GM19467 (cell line): Measurements from ENCODE around the gene EGFL7.

ENCODE experiments used
- ATAC-seq: cut with Tn5 transposase; IDR thresholded peaks from one replicate; pipeline ENCODE4 v1.9.1; 2021; ENCODE audit warnings: mild to moderate bottlenecking, moderate library complexity; ENCODE audit not compliant: unreplicated experiment

Gene EGFL7

GRCh38 chr9:136714096-136714892 is 51.6 kb downstream of the EGFL7 start:
- ATAC-seq: no peak

- no peak for ATAC-seq
Observed at GRCh38 chr9:136714893-136715274, 52.2 kb downstream of the EGFL7 start.

- ATAC-seq: no peak
Observed at GRCh38 chr9:136717399-136717798, 54.7 kb downstream of the EGFL7 start.

DNA sequence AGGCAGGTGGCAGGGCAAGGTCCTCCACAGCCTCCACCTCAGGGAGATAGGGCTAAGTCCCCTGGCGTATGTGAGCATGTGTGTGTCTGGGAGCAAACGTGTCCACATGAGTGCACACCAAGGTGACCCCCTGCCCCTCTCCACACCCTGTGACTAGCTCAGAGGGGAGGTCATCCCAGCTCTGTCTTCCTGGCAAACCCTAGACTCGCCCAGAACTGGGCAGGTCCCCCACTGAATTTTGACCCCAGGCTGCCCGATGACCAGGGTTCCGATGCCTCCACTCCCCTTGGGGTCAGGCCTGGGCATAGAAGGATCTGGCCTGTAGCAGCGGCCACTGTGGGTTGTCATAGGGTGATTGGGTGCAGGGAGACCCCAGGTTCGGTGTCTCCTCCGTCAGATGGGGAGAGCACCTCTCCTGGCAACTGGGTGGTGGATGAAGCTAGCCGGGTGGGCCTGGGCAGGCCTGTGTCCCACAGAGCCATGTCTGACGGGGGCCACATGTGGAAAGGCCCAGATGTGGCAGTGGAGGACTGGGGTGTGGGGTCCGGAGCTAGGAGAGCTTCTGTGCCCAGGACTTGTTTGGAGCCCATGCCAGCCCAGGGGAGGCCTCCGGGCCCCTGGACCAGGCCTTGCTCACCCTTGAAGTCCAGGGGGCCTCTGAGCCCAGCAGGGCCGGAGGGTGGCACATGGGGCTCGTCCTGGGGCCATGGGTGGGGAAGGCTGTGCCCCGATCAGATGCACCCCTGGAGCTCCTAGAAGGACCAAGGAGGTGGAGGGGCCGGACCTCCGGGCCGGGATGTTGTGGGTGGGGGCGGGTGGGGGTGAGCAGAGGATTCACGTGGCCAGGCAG is 55.9 kb downstream of the EGFL7 start:
- ATAC-seq: no peak

GRCh38 chr9:136719195-136719880 is 56.6 kb downstream of the EGFL7 start:
- no peak for ATAC-seq

DNA sequence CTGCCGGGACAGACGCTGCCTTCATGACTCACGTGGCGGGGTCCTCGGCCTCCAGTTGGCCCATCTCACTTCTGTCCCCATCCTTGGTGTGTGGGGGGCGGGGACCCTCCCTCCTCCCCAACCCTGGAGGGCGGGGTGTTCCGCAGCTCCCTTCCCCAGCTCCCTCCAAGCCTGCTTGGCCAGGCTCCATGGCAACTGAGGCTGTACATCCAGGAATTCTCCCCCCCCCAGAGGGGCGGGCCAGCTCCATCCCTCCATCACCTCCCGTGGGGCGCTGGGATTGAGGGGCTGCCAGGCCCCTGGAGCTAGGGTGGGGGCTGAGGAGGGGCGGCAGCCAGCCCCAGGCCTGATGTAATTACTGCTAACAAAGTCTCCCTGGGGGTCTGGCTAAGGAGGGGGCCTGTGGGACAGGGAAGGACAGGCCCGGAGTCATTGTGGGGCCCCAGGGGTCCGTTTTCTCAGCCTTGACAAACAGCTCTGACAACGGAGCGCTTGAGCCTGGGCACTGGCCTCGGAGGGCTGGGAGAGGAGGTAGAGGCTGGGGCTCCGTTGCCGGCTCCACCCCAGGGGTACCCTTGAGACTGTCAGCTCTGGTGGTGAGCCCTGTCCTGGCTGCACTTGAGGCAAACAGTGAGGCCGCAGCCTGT is 57.7 kb downstream of the EGFL7 start:
- ATAC-seq: no peak

DNA sequence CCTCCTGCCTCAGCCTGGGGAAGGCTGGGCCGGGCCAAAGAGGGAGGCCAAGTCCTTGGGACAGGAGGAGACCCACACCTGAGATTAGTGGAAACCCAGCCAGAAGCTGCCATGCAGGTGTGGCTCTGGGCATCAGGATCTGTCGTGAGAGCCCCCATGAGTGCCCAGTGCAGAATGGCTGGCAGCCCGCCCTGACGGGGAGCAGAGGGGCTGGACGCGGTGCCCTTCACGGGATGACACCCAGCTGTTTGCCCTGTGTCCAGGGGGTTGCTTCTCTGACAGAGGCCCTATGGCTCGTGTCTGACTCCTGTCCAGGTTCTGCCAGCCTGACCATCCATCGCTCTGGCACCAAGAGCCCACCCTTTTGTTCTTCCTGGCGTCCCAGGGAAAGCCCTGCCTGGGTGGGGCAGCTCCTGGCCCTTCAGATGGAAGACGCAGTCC is 58.2 kb downstream of the EGFL7 start:
- ATAC-seq: no peak

DNA sequence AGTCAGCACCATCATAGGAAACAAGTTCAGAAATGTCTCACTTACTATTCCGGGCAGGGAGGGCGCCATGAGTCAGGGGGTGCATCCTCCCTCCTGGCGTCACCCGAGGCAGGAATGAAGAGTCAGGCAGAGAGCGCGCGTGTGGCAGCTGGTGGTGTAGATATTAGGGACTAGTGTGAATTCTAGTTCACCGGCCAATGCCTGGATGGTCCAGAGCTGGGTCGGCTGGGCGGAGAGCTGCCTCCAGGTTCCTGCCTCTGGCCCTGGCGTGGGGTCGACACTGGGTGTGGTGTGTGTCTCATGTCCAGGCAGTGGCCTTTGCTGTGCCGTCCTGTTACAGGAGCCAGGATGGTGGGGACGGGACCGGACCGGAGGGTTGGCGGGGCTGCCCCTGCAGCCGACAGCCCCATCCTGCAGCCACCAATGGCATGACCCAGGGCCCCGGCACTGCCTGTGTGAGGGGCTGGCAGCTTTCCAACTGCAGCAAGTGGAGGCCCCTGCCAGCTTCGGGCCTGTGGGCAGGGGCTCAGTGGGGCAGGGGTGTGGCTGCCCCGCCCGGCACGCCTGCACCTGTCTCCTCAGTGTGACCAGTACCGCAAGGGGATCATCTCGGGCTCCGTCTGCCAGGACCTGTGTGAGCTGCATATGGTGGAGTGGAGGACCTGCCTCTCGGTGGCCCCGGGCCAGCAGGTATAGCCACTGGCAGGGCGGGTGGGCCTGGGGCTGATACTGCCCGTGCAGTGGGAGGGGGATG is 58.8 kb downstream of the EGFL7 start:
- ATAC-seq: no peak
